GM19455 (cell line): ENCODE data around the gene SLCO3A1.
A peak's percentile ranks its signal among the peaks of the same experiment; 100 is the strongest.

Experiments used
- ATAC-seq: cut with Tn5 transposase; IDR thresholded peaks from one replicate; pipeline ENCODE4 v1.9.1; 2021; ENCODE audit not compliant: unreplicated experiment

The SLCO3A1 gene

GRCh38 chr15:92083190-92083589, 229.7 kb downstream of the SLCO3A1 start:
- no peak for ATAC-seq

GRCh38 chr15:92087211-92087610, 233.7 kb downstream of the SLCO3A1 start:
- no peak for ATAC-seq

GRCh38 chr15:92091155-92091734, 237.7 kb downstream of the SLCO3A1 start:
- ATAC-seq: no peak

GRCh38 chr15:92092289-92093105, 239.0 kb downstream of the SLCO3A1 start:
- no peak for ATAC-seq

GRCh38 chr15:92095693-92096092, 242.2 kb downstream of the SLCO3A1 start:
- ATAC-seq: peak; percentile 83

- peak; percentile 60 for ATAC-seq
Observed at GRCh38 chr15:92097474-92098178, 244.1 kb downstream of the SLCO3A1 start.

- ATAC-seq: no peak
Observed at GRCh38 chr15:92098869-92099268, 245.4 kb downstream of the SLCO3A1 start.

GRCh38 chr15:92100301-92100700, 246.8 kb downstream of the SLCO3A1 start:
- ATAC-seq: no peak

- ATAC-seq: no peak
Observed at GRCh38 chr15:92100751-92101150, 247.2 kb downstream of the SLCO3A1 start.

GRCh38 chr15:92101708-92102394, 248.3 kb downstream of the SLCO3A1 start:
- ATAC-seq: peak; percentile 65

GRCh38 chr15:92102395-92102755, 248.9 kb downstream of the SLCO3A1 start:
- ATAC-seq: peak; percentile 19

GRCh38 chr15:92104072-92104471, 250.6 kb downstream of the SLCO3A1 start:
- no peak for ATAC-seq

GRCh38 chr15:92105611-92106010, 252.1 kb downstream of the SLCO3A1 start:
- ATAC-seq: no peak

- no peak for ATAC-seq
Observed at GRCh38 chr15:92107510-92107909, 254.0 kb downstream of the SLCO3A1 start.

GRCh38 chr15:92109191-92109873, 255.8 kb downstream of the SLCO3A1 start:
- no peak for ATAC-seq

- ATAC-seq: no peak
Observed at GRCh38 chr15:92111291-92111690, 257.8 kb downstream of the SLCO3A1 start.

GRCh38 chr15:92111751-92112150, 258.2 kb downstream of the SLCO3A1 start:
- ATAC-seq: no peak

- no peak for ATAC-seq
Observed at GRCh38 chr15:92112180-92112579, 258.7 kb downstream of the SLCO3A1 start.

GRCh38 chr15:92112711-92113110, 259.2 kb downstream of the SLCO3A1 start:
- no peak for ATAC-seq

GRCh38 chr15:92113832-92114231, 260.3 kb downstream of the SLCO3A1 start:
- ATAC-seq: no peak

- ATAC-seq: no peak
Observed at GRCh38 chr15:92115834-92116233, 262.3 kb downstream of the SLCO3A1 start.
